Middle frontal gyrus (tissue), 1 donor: ENCODE results near the gene RCOR2.

Source experiments
- DNase-seq: peaks from one replicate; pipeline ENCODE4 v3.0.0-alpha.2; 2015; ENCODE audit warnings: low spot score; ENCODE audit errors: extremely low spot score

Gene RCOR2

DNA sequence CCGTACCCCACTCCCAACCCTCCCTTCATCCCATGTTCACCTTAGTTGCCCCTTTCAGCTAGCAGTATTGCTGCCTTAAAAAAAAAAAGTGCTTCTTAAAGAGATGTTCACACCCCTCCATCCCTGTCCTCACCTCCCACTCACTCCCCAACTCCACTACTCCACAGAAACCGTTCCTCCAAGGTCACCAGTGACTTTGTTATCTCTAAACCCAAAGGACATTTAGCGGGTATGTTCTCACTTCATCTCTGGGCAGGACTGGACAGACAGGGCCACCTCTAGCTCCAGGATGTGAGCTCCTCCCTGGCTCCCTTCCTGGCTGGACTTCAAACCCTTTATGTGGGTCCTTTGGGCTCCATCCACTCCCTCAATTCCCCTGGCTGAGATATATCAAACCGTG lies 6.4 kb upstream of the RCOR2 start:
- DNase-seq, result no peak

- no peak for DNase-seq
Measured at GRCh38 chr11:63922673-63923192, 5.8 kb upstream of the RCOR2 start.

DNA sequence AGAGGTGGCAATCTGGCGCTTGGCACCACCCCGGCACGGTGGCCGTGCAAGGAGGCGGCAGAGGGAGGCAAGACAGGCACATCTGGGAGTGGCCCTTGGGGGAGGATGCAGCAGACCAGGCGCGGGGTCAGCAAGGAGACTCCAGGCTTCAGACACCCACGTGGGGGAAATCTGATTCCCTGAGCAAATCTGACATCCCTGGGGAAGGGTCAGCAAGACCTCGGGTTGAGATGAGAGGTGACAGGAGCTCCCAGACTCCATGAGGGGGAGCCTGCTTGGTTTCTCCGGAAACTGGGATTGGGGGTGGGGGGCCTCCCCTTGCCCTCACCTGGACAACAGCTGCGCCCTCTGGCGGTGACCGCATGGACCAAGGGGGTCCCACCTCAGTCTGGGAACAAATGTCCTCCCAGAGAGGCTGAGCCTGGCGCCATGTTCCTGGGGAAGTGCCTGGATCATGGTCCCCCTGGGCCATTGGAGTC lies 4.0 kb upstream of the RCOR2 start:
- DNase-seq, result no peak

- no peak for DNase-seq
Measured at GRCh38 chr11:63920126-63920938, 3.4 kb upstream of the RCOR2 start.

DNA sequence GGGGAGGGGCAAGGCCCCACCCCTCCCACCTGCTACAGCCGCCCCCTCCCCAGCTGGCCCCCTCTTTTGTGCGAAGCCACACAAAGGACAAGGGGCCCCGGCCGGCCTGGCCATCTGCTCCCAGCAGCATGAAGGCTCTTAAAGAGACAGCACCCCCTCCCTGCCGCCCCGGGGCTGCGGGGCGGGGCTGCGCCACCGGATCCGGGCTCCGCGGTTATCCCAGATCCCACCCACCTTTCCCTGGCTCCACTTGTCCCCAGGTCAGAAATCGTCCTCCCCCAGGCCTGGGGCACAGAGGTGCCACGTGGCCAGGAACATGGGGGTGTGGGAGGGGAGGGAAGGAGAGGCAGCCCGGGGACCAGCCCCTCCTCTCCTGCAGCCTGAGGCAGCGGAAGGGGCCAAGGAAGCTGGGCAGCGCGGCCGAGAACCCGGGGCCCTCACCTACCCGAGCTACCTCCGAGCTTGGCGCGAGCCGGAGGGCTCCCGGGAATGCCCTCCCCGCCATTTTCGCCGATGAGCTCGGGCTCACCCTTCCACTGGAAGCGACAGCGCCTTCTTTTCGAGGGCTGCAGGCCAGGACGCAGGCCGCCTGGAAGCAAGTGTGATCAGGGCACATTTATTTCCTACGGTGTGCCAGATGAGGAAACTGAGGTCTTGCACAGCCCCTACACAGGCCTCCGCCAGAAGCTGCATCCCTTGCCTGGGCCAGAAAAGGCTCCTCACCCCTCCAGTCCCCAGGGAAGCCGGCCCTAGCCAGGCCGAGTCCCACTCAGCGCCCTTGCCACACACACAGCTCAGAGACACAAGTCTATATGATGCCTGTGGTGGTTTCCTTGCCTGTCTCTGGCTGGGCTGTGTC lies 2.5 kb upstream of the RCOR2 start:
- no peak for DNase-seq

GRCh38 chr11:63918507-63919191 lies 1.7 kb upstream of the RCOR2 start:
- no peak for DNase-seq

DNA sequence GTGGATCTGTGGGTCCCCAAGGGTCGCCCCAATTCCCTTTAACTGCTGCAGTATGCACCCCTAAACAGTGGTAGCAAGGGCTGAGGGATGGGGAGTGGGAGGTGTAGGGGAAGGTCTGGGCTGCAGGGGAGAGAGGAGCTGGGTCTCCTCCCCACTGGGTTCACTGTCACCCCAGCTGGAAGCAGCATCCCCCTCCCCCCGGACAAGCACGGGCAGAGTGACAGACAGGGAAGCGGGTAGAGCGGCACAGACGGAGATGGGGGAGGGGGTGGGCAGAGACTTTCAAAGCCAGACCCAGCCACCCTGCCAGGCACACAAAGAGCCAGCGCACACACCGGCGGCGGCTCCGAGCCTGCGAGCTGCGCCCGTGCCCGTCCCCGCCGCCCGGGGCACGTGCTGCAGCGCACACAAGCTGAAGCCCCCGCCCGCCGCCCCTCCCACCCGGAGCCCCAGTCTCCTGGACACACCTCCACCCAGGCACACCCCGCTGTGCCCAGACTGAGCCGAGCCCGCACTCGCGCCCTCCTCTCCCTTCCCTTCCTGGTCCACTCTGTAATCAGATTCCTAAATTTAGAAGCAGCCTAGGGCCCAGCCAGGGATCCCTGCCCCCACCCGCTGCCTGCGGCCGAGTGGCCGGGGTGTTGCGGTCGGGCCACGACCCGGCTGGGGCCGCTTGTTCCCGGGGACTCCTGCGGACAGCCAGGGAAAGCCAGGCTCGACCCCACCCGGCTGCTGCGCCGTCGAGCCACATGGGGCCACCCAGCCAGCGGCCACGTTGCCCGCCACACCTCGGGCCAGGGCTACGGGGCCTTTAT lies 935 bp upstream of the RCOR2 start:
- DNase-seq, result no peak

- no peak for DNase-seq
Measured at GRCh38 chr11:63915961-63916836, 765 bp downstream of the RCOR2 start.

- no peak for DNase-seq
Measured at GRCh38 chr11:63914896-63915691, 1.9 kb downstream of the RCOR2 start.

- DNase-seq, result no peak
Measured at GRCh38 chr11:63913866-63914830, 2.8 kb downstream of the RCOR2 start.

DNA sequence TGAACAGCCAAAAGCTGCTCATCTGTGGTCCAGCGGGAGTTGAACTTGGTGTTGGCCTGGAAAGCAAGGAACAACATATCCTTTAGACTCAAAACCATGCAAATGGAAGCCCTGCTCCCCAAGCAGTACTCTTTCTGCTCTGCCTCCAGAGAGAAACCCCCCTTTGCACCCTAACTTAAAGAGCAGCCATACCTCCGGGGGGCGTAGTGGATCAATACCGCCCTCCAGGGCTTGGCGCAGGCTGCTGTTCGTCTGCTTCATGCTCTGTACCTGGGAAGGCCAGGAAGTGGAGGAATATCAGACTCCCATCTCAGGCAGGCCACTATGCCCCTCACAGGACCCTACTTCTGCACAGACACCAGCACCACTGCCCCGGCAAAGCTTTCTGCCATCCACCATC lies 4.3 kb downstream of the RCOR2 start:
- DNase-seq, result no peak

- DNase-seq, result no peak
Measured at GRCh38 chr11:63911876-63912275, 5.1 kb downstream of the RCOR2 start.

DNA sequence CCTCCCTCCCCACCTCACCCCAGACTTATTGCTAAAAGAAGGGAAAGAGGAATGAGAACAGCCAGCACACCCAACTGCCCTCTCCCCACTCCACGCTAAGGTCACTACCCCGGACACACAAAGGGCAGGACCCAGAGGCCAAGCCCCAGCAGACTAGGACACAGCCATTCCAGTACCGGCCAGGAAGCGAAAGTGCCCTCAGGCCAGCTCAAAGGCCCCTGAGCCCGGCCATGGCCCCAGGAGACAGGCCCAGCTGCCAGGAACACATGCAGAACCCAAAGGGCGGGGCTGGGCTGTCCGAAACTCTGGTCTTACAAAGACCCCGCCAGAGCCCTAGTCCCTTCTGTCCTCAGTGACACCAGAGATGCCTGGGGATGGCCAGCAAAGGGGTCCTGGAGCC lies 5.5 kb downstream of the RCOR2 start:
- DNase-seq, result no peak

DNA sequence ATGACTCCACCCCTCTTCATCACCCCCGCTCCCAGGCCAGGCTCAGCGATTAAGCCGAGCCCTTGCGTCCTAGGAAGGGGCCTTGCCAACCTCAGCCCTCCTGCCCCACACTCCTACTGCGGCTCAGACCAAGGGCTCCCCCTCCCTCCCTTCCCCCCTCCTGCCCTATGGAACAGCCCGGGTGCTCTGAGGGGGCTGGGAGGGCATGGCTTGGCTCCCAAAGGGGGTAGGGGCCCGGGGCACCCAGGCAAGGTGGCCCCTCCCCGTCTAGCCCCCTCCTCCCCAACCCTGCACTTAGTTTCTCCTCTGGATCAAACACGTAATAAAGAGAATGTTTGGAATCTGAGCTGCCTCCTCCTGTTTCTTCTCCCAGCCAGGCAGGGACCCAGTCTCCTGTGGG lies 6.3 kb downstream of the RCOR2 start:
- DNase-seq, result no peak

DNA sequence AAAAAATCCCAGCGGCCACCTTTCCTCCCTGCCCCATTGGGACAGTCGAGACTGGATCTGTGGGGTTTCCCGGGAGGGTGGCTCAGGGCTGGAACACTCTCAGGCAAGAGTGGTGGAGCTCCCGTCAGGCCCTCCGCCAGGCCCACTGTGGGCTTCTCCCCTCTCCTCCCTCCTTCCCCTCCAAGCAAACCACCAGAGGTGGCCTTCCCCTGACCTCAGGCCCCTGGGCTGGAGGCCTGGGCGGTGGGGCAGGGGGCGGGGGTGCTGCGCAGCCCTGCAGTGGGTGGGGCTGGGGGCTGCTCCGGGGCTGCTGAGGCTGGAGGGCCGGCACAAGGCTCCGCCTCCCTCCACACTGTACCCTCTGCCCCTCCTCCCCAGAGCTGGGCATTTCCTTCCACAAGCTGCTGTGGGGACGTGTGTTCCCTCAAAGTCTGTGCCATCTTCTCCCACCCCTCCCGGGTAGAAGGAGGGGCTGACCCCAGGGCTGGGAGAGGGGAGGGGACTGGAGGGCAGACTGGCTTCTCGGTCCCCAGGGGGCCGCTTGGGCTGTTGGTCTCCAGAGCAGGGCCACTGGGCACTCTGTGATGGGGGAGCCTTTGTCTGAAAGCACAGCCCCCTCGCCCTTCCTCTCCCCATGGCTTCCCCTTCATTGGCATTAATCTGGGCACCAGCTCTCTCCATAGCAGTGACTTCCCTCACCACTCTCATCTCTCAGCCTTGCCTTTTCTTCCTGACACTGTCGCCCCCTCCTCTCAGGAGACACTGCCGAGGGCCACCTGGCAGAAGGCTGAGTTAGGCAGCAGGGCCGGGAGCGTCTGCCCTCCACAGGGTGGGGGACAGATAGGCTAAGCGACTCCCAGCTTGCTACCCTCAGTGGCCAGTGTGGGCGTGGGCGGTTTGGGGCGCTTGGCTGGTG lies 7.1 kb downstream of the RCOR2 start:
- DNase-seq, result no peak

DNA sequence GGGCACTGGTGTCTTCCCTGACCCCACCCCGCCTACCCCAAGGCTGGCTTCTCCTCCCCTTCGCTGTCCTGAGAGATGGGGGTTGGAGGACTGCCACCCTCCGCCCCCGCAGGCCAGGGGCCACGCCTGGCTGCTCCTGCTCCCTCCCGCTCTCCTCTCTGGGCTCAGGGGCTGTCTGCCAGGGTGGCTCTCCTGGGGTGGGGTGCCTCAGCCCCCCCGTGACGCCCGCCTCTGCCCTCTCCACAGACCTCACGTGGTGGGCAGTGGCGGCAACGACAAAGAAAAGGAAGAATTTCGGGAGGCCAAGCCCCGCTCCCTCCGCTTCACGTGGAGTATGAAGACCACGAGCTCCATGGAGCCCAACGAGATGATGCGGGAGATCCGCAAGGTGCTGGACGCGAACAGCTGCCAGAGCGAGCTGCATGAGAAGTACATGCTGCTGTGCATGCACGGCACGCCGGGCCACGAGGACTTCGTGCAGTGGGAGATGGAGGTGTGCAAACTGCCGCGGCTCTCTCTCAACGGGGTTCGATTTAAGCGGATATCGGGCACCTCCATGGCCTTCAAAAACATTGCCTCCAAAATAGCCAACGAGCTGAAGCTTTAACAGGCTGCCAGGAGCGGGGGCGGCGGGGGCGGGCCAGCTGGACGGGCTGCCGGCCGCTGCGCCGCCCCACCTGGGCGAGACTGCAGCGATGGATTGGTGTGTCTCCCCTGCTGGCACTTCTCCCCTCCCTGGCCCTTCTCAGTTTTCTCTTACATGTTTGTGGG lies 8.1 kb downstream of the RCOR2 start:
- DNase-seq, result no peak
